Neural cell (in vitro differentiated cells): ENCODE measurements around the gene ABHD17A. TPM values are rescaled to one million over a fixed set of nuclear protein-coding genes. Genes with fewer than 3 reads are reported as not detected.

ENCODE experiments used
- H2AFZ ChIP-seq: fragments of 200-600, 300-800 bp; sonication (generic), shearing (Covaris generic); 2 replicates; pipeline ENCODE4 v1.6.0; 2014; ENCODE audit warnings: low read depth, mild to moderate bottlenecking, antibody characterized with exemption, low read length, moderate library complexity
- H3F3A ChIP-seq: fragments of 200-600 bp; shearing (Covaris generic); 2 replicates; pipeline ENCODE4 v1.6.1; 2016; ENCODE audit warnings: mild to moderate bottlenecking, moderate library complexity, mixed read lengths, antibody characterized with exemption, low read length; ENCODE audit not compliant: insufficient read depth, poor library complexity, severe bottlenecking
- H3K27ac ChIP-seq: fragments of 200-600, 300-800 bp; sonication (generic), shearing (Covaris generic); 2 replicates; pipeline ENCODE4 v1.5.1; 2014; ENCODE audit warnings: mild to moderate bottlenecking, low read length, moderate library complexity
- H3K27me3 ChIP-seq: fragments of 300-800, 200-600 bp; sonication (generic), shearing (Covaris generic); 2 replicates; pipeline ENCODE4 v1.6.0; 2014; ENCODE audit warnings: mild to moderate bottlenecking, low read depth, low read length, moderate library complexity; ENCODE audit not compliant: insufficient read depth
- H3K36me3 ChIP-seq: fragments of 300-800, 200-600 bp; sonication (generic), shearing (Covaris generic); 2 replicates; pipeline ENCODE4 v1.5.1; 2014; ENCODE audit warnings: mild to moderate bottlenecking, antibody characterized with exemption, low read length, moderate library complexity; ENCODE audit not compliant: insufficient read depth
- H3K4me2 ChIP-seq: fragments of 300-800, 200-600 bp; sonication (generic), shearing (Covaris generic); 2 replicates; pipeline ENCODE4 v1.6.0; 2014; ENCODE audit warnings: mild to moderate bottlenecking, low read length
- H3K4me3 ChIP-seq: fragments of 300-800, 200-600 bp; sonication (generic), shearing (Covaris generic); 2 replicates; pipeline ENCODE4 v1.5.1; 2014; ENCODE audit warnings: mild to moderate bottlenecking, low read length, moderate library complexity
- H3K79me2 ChIP-seq: fragments of 200-600 bp; shearing (Covaris generic); replicated peaks from 2 replicates; pipeline ENCODE4 v1.6.0; 2014; ENCODE audit warnings: mild to moderate bottlenecking, low read length, moderate library complexity; ENCODE audit not compliant: insufficient read depth
- H3K9ac ChIP-seq: fragments of 300-800, 200-600 bp; sonication (generic), shearing (Covaris generic); 2 replicates; pipeline ENCODE4 v1.6.1; 2016; ENCODE audit warnings: mild to moderate bottlenecking, low read length, mixed read lengths
- H3K9me2 ChIP-seq: fragments of 200-600 bp; shearing (Covaris generic); 2 replicates; pipeline ENCODE4 v1.6.1; 2016; ENCODE audit warnings: mild to moderate bottlenecking, low read length, mixed read lengths; ENCODE audit not compliant: insufficient read depth
- H3K9me3 ChIP-seq: fragments of 200-600, 300-800 bp; sonication (generic), shearing (Covaris generic); 2 replicates; pipeline ENCODE4 v1.6.1; 2016; ENCODE audit warnings: mild to moderate bottlenecking, mixed run types, low read length, moderate library complexity, mixed read lengths
- H4K20me1 ChIP-seq: fragments of 200-600 bp; shearing (Covaris generic); 2 replicates; pipeline ENCODE4 v1.6.1; 2016; ENCODE audit warnings: mild to moderate bottlenecking, mixed run types; ENCODE audit not compliant: insufficient read depth
- CTCF ChIP-seq: fragments of 450-650 bp; IDR thresholded peaks from 2 replicates; pipeline ENCODE4 v1.5.1; 2014; ENCODE audit warnings: antibody characterized with exemption, mild to moderate bottlenecking, moderate library complexity; ENCODE audit not compliant: poor library complexity, severe bottlenecking
- EP300 ChIP-seq: fragments of 450-650 bp; conservative IDR thresholded peaks from 2 replicates; pipeline ENCODE4 v1.6.1; 2014; ENCODE audit warnings: antibody characterized with exemption, mild to moderate bottlenecking, moderate library complexity; ENCODE audit not compliant: poor library complexity, severe bottlenecking
- EZH2 ChIP-seq: fragments of 200-600, 300-800 bp; shearing (Covaris generic), sonication (generic); IDR thresholded peaks from 2 replicates; pipeline ENCODE4 v1.6.1; 2014; ENCODE audit warnings: antibody characterized with exemption, low read length, borderline replicate concordance, mild to moderate bottlenecking; ENCODE audit not compliant: insufficient read depth, poor library complexity, severe bottlenecking
- RAD21 ChIP-seq: fragments of 450-650 bp; conservative IDR thresholded peaks from 2 replicates; pipeline ENCODE4 v1.6.1; 2014; ENCODE audit warnings: antibody characterized with exemption, mild to moderate bottlenecking, moderate library complexity
- REST ChIP-seq: IDR thresholded peaks from 2 replicates; pipeline ENCODE4 v1.6.1; 2012; ENCODE audit warnings: borderline replicate concordance
- SMC3 ChIP-seq: fragments of 450-650 bp; conservative IDR thresholded peaks from 2 replicates; pipeline ENCODE4 v1.6.1; 2014; ENCODE audit warnings: antibody characterized with exemption, mild to moderate bottlenecking, moderate library complexity; ENCODE audit not compliant: poor library complexity
- TAF1 ChIP-seq: IDR thresholded peaks from 2 replicates; pipeline ENCODE4 v1.6.1; 2012; ENCODE audit warnings: low read depth
- polyA plus RNA-seq: library from polyadenylated mRNA; depleted of rRNA; stranded (reverse); fragments of >200 nt; gene quantifications from 2 replicates; pipeline ENCODE4 v1.2.3, GENCODE V29; 2014

The ABHD17A gene
- polyA plus RNA-seq, 1 donor from 2014 or later, result 116 TPM

GRCh38 chr19:1911995-1912394 is 26.7 kb upstream of the ABHD17A start:
- H3K27ac ChIP-seq, result no peak overlapping the region
- no peaks in the 10 kb centered on the region for H3K9me3 ChIP-seq
- H3K79me2 ChIP-seq, result peaks cover 5% of the 10 kb centered on the region
- H3K9me2 ChIP-seq, result no peaks in the 10 kb centered on the region
- no peak overlapping the region for H3K4me2 ChIP-seq
- no peaks in the 10 kb centered on the region for H3F3A ChIP-seq
- H3K27me3 ChIP-seq, result no peaks in the 10 kb centered on the region
- H3K4me3 ChIP-seq, result no peak overlapping the region
- no peak for TF ChIP-seq EZH2
- TF ChIP-seq SMC3, result no peak
- TF ChIP-seq REST, result no peak
- TF ChIP-seq RAD21, result no peak
- TF ChIP-seq EP300, result no peak
- no peak for TF ChIP-seq CTCF
- TF ChIP-seq TAF1, result no peak
- peaks cover 3% of the 10 kb centered on the region for H4K20me1 ChIP-seq
- no peaks in the 10 kb centered on the region for H3K36me3 ChIP-seq
- no peak overlapping the region for H2AFZ ChIP-seq
- no peak overlapping the region for H3K9ac ChIP-seq

- H3K36me3 ChIP-seq, result no peaks in the 10 kb centered on the region
- peaks cover 3% of the 10 kb centered on the region for H4K20me1 ChIP-seq
- H3K9me3 ChIP-seq, result no peaks in the 10 kb centered on the region
- H3K4me3 ChIP-seq, result no peak overlapping the region
- no peaks in the 10 kb centered on the region for H3F3A ChIP-seq
- H3K79me2 ChIP-seq, result peaks cover 7% of the 10 kb centered on the region
- H2AFZ ChIP-seq, result no peak overlapping the region
- TF ChIP-seq EZH2, result no peak
- TF ChIP-seq EP300, result no peak
- no peak for TF ChIP-seq TAF1
- TF ChIP-seq RAD21, result no peak
- no peak for TF ChIP-seq REST
- no peak overlapping the region for H3K9ac ChIP-seq
- no peaks in the 10 kb centered on the region for H3K9me2 ChIP-seq
- H3K4me2 ChIP-seq, result no peak overlapping the region
- no peak overlapping the region for H3K27ac ChIP-seq
- no peaks in the 10 kb centered on the region for H3K27me3 ChIP-seq
These were observed 25.8 kb upstream of the ABHD17A start for GRCh38 chr19:1911098-1911497.
